Amygdala (tissue), 56 donors: ENCODE data around the gene PNPLA1.
A peak's percentile ranks its signal among the peaks of the same experiment; 100 is the strongest.

ENCODE experiments used
- DNase-seq, 56 donors: peaks; one replicate each; lab custom pipeline; 2025; lab: John Stamatoyannopoulos, UW

PNPLA1 gene

DNA sequence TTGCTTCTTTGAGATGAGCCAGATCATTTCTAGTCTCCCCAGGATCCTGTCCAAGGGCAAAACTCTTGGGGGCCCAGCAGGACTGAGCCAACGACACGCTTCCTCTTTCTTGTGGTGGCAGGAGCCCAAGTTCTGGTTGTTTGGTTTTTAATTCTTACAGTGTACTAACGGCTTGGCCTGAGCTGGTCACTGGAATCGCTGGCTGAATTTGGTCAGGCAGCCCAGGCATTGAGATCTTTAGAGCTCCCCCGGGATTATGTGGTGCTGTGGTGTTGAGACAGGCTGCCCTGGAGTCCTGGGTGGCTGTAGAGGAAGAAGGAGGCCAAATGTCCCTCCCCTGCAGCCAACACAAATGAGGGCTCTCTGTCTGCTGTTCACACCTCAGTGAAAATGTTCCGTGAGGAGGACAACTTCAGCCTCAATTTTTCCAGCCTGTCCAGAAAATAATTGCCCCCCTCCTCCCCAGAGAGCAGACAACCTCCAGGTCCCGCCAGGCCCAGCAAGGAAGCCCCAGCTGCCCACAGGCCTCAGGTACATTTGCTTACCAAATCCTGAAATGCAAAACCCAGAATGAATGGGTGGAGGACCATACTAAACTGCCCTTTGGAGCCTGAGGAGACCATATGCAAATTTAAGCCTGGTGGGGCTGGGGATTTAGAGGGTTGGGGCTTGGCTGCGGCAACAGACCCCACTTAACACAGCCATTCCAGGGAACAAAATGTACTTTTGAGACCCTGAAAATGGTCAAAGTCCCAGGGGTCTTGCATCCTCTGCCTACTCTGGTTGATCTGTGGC is 43.2 kb downstream of the PNPLA1 start:
- DNase-seq, result peak in 1 of 56 donors; percentile 20

- DNase-seq, result no peak
These were observed 43.7 kb downstream of the PNPLA1 start for GRCh38 chr6:36313649-36313936.

GRCh38 chr6:36314221-36315014 is 44.6 kb downstream of the PNPLA1 start:
- no peak for DNase-seq

DNA sequence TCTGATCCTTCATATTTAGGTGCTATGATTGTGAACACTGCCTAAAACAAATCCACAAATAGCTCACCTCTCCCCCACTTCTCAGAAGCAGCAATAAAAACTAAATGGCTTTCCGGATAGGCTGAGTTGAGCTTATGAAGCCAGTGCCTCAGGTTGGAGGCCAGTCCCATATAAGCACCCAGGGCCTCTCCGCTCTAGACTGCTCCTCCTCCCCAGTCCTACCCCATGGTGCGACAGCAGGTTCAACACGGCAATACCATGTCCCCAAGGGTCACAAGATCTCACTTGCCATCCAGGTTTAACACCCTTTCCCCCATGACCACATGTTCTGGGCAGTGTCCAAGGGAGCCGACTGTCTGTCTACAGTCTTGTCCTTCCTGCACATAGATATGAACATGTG is 46.1 kb downstream of the PNPLA1 start:
- no peak for DNase-seq

- no peak for DNase-seq
These were observed 47.8 kb downstream of the PNPLA1 start for GRCh38 chr6:36317623-36318022.

DNA sequence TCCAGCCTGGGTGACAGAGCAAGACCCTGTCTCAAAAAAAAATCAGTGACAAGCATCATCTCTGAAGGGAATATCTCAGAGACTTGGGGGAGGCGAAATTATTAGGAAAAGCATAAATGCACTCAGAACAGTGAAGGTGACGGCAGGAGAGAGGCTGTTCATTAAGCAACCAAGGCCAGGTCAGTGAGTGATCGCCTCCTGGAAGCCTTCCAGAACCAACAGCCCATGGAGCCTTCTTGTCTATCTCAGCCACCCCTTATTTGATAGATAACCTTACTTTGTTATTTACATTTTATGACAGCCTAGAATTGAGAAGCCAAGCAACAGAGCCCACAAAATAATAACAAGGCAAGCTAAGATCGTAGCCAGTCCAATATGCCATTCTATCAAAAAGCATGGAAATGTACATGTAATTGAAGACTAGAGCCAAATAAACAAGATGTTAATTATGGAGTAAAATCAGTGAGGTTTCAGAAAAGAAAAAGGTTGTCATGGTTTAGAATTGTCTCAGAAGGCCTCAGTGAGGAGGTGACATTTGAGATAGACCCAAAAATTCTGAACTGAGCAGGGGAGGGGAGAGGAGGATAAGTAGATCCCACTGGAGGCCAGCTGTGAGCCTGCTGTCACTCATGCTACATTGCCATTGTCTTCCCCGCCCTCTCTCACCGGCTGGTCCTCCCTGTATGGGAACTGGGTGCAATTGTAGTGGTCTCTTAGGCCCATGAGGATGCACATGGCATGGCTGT is 49.0 kb downstream of the PNPLA1 start:
- DNase-seq, result no peak

GRCh38 chr6:36319436-36319762 is 49.5 kb downstream of the PNPLA1 start:
- no peak for DNase-seq

DNA sequence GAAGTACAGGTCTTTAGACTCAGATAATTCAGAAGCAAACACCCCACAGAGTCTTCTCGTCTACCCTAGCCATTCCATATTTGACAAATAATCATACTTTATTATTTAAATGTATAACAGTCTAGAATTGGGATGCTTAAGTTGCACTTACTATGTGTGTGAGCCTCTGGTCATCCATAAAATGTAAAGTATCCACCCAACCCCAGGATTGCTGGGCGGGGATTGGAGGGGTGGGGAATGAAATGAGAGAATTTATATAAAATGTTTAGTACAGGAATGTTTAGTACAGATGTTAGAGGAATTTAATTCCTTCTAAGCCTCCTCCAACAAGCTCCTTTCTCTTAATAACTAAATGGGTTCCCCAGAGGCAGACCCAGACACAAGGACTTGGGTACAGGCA is 50.0 kb downstream of the PNPLA1 start:
- no peak for DNase-seq

- no peak for DNase-seq
These were observed 50.6 kb downstream of the PNPLA1 start for GRCh38 chr6:36320475-36320874.

- DNase-seq, result no peak
These were observed 52.7 kb downstream of the PNPLA1 start for GRCh38 chr6:36322591-36322990.

DNA sequence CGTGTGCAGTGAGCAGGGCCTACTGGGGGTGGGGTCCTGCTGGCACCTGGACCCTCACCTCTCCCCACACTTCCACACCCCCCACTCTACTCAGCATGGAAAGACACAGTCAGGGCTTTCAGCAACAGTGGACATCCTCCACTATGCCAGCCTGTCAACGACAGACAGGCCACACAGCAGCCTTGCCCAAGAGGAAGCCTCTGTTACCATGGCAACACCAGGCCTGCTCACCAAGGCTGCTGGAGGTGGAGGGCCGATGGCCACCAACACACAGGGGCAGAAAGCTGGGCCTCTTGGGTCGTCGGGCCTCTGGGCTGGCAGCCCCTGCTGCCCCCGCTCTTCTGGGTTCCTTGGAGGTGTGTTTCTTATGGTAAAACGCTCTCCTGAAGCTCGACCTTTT is 53.2 kb downstream of the PNPLA1 start:
- DNase-seq, result peak in 9 of 56 donors; percentile 8 to 23 (median 12)

GRCh38 chr6:36324191-36324590 is 54.3 kb downstream of the PNPLA1 start:
- DNase-seq, result no peak

DNA sequence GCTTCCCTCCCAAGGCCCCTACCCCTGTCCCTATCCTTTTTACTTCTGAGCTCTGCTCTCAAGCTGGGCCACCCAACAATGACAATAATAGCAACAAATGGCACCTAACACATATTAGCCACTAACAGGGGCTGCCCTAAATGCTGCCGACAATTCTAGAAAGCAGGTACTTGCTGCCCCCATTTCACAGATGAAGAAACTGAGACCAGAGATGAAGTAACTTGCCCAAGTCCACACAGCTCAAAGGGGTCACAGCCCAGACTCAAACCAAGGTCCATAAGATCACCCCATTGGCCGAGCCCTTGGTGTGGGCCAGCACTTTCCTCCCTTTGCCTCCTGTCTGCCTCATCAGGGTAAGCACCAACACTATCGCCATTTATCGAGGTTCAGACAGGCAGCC is 54.9 kb downstream of the PNPLA1 start:
- no peak for DNase-seq

- DNase-seq, result peak in 16 of 56 donors; percentile 10 to 61 (median 17)
These were observed 56.6 kb downstream of the PNPLA1 start for GRCh38 chr6:36326356-36326995.

DNA sequence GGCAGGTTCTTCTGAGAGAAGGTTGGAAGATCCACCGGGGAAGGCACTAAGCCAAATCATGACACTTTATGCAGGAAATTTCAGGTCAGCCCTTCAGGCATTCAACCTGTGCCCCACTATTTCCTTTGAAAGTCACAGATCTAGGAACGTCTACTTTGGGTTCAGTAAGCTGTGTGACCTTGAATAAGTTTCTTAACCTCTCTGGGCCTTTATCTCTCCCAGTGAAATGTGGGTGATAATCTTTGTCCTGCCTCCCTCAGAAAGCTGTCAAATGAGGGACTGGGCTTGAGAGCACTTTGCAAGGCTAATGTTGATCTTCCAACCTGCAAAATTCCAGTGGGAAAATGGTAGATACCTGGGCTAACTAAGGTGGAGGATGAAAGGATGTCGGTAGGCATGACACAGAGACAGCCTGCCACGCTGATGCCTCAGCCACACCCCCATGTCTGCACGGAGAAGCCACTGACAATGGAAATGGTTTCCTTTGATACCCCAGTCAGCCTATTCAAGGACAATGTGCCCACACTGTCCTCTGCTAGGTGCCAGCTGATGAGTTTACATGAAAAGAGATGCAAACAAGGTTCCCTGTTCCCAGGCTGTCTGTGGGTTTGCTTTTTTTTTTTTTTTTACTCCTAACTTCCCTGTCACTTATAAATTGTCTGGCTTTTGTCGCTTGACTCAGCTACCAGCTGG is 57.5 kb downstream of the PNPLA1 start:
- DNase-seq, result peak in 3 of 56 donors; percentile 9 to 27 (median 9)

GRCh38 chr6:36327919-36328236 is 58.0 kb downstream of the PNPLA1 start:
- DNase-seq, result no peak

- DNase-seq, result no peak
These were observed 58.7 kb downstream of the PNPLA1 start for GRCh38 chr6:36328600-36328999.

GRCh38 chr6:36329798-36330291 is 60.0 kb downstream of the PNPLA1 start:
- DNase-seq, result no peak

GRCh38 chr6:36330366-36330765 is 60.5 kb downstream of the PNPLA1 start:
- DNase-seq, result no peak

DNA sequence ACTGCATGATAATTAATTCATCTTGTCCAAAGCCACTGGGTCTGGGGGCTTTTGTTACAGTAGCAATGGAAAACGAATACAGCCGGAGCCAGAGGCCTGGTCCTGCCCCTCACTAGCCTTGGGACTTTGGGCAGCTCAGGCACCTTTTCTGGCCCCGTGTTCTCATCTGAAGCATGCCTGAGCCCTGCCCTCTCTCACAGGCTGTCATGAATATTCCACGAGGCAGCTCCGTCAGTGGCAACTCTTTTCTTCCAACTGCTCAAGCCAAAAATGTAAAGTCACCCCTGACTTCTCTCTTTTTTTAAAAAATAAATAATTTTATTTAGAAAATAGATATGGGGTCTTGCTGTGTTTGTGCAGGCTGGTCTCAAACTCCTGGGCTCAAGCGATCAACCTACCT is 61.5 kb downstream of the PNPLA1 start:
- no peak for DNase-seq
